ENCODE measurements around the gene BEND7.
A peak's percentile ranks its signal among the peaks of the same experiment; 100 is the strongest.

The BEND7 gene

DNA sequence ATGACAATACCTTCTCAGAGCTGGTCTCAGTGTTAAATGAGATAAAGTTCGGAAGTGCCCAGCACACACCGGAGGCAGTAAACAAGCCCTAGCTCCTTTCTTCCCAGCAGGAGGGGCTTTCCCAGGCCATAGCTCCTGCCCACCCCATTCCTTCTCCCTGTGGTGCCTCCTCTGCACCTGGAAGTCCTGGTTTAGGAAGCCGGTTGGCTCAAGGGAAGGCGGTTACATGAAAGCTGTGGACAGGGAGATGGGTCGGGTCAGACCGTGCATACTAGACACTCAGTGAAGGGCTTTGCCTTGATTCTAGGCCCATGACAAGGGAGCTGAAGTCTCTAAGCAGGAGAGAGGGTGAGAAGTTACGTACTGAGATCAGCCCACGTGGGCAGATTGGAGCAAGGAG, 8.6 kb downstream of the BEND7 start:
- DNase-seq = no peak

DNA sequence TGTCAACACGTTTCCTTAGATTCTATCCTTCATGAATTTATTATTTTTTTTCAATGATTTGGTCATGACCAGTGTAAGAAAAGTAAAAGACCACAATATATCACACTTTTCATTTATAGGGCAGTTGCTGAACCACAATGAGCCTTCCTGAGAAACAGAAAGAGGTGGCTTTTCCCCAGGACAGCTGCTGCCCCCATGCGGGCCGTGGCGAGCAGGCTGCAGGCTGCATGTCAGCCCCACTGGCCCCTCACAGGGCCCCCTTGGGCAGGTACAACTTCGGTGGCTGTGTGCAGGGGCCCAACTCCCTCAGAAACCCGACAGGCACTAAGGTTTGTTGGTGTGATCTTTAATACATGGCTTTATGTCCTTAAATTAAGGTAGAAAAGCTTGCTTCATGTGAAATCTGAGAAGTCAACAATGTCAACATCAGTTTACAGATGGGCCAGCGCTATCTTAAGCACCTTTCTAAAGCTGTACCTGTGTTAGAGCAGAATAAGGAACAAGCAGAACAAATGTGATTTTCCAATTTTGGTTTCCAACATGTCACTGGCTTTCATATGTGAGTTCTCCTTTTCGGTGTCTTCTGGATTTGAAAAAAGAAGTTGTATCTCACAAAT, 10.6 kb downstream of the BEND7 start:
- DNase-seq = no peak

DNA sequence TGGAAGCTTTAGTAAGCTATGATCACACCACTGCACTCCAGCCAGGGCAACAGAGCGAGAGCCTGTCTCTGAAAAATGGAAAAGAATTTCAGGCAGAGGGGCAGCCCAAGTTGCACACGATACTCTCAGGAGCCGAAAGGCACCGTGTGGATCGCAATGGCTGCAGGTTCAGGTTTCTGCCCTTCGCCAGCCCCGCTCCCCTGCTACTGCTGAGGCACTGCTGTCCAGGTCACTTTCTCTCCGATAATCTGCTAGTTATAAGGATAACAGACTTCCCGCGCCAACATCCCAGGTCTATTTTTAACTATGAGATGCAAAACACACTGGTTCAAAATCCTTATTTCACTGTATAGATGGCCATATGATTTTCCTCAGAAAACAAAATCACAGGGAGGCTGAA, 11.1 kb downstream of the BEND7 start:
- DNase-seq = no peak

DNA sequence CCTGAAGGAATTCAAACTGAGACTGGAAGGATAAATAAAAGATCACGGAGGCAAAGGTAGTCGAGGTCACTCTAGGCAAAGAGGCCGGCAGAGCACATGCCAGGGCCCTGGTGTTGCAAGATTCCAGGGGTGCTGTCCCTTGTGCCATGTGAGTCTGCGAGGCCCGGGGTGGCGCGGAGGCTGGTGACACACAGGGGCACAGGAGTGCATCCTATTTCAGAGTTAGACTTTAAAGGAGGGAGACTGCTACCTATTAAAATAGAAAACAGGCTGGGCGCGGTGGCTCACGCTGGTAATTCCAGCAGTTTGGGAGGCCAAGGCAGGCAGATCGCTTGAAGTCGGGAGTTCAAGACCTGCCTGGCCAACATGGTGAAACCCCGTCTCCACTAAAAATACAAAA, 12.6 kb downstream of the BEND7 start:
- no peak for DNase-seq

DNA sequence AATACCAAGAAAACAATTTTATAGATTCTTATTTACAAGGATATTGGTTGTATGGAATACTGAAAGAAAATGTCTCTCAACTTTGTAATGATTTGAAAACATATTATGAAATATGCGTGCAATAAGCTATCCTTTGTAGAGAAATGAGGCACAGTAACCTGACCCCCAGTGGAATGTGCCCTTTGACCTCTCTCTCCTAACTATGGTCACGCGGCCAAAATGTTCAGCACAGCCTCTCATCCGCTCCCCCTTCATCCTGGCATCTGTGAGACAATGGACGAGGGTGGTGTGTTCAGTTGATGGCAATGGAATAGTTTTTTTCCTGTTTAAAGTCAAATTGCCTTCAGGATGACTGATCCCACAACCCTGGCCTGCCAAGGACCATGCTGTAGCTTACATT, 13.3 kb downstream of the BEND7 start:
- DNase-seq = no peak

DNA sequence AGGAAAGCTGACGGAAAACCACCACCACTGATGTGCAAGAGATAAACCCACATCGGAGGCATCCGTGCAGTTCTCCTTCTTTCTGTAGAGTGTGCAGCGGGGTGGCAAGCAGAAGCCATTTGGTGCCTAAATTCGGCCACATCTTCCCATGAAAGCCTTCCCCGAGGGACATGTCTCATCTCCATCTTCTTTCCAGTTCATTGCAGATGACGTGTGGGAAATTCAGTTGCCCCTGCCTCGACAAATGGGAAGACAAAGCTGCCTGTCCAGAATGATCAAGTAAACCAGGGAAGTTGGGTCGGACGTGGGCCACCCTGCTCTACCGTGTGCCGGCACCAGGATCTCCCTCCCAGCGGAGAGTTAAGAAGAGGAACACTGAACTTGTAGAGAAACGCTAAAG, 14.5 kb downstream of the BEND7 start:
- DNase-seq = no peak

DNA sequence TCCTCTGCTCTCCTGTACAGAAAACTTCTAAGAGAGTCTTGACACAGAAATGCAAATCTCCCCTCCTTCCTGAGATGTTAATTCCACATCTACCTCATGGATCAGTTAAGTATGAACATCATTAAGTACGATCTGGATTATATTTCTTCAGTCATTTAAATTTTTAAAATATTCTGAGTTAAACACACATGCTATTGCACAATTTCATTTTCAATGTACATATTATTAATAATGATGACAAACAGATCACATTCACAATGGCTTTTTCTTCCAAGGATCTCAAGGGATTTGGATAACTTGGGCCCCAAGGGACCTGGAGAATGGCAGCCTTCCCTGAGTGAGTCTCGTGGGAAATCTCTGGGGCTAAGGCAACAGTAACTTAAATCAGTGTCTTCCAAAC, 16.2 kb downstream of the BEND7 start:
- DNase-seq = no peak

DNA sequence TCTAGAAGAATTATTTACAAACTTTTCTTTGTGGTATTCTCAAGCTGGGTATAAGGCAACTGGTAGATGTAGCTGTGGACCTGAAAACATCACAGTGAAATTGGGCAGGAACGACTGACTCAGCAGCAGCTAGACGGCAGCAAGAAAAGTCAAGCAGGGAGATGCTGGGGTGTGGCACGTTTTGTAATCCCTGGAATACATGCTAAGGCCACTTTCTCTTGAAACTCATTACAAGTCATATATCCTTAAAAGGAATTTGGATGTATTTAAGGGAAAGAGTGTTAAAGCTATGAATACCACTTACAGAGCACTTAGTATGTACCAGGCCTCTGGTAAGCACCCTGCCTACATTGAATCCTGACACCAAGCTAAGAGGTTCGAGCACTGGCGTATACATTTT, 17.4 kb downstream of the BEND7 start:
- DNase-seq = no peak

DNA sequence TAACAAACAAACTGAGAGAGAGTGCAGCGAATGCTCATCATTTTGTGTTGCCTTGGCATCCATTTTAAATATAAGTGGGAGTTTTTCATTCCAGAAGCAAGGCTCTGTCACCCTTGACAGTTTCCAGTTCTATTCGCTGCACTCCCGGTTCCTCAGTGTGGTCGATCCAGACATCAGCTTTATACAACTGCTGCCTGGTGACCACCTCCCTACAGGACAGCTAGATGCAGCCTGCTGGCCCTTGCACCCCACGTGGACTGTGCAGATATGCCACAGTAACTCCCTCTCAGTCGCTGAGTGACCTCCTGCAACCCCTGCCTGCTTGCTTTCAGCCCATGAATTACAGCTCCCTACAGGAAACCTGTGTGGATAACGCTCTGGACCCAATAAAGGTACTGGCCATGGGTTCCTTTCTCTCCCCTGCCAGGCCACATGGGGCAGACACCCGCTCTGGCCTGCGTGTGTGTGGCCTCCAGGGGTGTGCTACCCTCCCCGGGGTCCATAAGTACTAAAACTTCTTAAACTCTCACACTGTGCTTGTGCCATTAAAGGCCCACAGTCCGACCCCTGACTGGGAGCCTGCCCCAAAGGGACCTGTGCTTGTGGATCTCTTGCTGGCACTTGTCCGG, 23.6 kb downstream of the BEND7 start:
- no peak for DNase-seq

DNA sequence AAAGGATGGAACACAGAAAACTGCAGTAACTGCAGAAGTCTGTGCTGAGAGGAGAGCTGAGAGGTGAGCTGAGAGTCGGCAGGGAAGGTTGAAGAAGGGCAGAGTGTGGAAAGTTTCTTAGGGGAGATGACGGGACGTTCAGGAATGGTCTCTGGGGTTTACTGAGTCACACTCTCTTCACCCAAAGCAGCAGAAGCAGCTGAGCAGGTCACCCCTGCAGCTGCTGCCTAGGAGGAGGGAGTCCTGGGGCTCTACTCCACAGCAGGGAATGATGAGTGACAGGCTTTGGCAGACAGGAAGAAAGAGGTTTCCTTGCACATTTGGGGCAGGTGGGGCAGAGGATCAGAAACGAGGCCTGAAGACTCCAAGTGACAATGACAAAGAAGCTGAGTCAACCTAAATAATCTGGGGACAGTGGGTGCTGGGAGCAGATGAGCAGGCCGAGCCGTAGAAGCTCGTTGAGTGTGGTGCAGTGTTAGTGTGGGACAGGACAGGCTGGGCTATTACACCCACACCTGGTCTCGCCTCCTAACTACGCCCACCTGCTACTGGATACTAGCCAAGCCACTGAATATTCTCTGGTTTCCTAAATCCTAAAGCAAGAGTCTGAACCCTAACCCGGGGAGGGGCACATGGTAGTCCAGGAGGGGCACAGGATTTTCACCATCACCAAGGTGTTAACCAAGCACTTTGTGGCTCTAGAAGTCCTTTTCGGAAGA, 24.9 kb downstream of the BEND7 start:
- DNase-seq = no peak

DNA sequence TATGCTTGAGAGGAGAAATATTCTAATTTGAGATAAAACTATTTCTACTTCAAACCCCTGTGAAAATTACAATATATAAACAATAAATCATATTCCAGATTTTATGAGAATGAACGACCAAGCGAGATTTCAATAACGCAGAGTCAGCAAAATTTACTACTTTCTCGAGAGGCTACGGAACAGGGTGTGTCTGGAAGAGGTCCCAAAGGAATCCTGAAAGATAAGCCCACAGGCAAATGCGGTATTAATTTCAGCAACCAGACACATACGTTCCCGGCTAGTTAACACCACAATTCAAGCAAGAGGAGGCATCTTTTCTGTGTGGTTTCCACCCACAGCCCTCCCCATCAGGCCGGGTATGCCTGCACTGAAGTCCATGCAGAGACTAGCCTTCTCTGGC, 26.4 kb downstream of the BEND7 start:
- DNase-seq = peak; percentile 52

DNA sequence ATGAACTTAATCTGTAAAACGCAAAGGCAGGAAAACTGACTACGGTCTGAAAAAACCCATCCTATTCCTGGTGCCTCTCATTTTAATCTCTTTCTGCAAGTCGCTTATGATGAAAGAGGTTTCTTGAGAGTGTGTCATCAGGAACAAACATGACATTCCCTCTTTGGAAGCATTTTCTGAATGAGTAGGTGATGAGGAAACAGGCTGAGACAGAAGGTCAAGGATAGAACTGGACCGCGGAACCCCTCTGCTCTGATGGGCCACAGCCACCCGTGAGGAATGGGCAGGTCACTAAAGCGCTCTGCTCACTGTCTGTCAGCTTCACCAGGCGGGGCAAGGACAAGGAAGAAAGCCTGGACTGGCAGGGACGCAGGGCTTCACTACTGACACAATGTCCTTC, 28.6 kb downstream of the BEND7 start:
- DNase-seq = no peak

DNA sequence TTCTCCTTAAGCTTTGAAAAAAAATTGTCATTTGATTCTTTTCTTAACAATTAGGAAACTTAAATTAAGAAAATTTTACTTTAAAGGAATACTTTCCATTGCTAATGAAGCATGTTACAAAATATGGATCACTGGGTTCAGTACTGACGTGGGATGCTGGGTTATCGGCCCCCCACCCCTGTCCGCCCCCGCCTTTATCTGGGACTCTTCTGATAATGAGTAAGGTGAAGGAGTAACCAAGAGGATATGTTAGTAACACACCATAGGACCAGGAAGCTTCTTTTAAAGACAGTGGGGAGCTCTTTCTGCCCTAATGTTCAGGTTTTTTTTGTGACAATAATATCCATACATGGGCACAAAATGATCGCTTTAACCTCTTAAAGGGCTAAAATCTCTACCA, 29.7 kb downstream of the BEND7 start:
- no peak for DNase-seq

DNA sequence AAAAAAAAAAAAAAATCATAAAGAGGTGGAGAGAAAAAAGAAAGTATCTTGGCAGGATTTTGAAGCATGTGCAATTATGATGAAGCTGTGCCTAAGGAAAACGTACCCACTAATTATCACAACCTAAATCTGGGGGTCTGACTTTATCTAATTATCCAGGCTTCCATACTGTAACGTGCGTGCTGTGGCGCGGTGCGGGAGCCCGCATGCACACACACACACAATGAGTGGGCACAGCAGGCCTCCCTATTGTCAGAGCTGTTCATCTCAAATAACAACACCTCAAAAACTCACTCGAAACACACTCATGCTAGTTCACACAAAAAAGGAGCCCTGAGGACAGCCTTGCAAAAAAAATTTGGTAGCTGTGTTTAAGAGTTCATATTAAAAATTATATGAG, 31.9 kb downstream of the BEND7 start:
- DNase-seq = no peak

DNA sequence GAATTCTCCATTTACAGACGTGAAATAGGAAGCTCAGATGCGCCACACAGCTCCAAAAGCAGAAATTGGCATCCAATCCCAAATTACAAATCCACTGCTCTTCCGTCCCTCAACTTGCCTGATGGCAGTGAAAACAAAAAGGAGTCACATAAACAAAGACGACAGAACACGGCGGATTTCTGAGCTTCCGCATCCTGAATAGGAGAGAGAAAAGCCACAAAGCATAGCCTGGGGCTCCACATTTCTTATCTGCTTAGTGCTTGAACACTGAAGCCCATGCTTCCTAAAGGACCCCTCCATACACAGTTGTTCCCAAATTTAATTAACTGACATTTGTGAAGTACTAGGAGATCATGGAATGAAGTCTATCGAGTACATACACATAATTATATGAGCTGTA, 32.6 kb downstream of the BEND7 start:
- DNase-seq = no peak

DNA sequence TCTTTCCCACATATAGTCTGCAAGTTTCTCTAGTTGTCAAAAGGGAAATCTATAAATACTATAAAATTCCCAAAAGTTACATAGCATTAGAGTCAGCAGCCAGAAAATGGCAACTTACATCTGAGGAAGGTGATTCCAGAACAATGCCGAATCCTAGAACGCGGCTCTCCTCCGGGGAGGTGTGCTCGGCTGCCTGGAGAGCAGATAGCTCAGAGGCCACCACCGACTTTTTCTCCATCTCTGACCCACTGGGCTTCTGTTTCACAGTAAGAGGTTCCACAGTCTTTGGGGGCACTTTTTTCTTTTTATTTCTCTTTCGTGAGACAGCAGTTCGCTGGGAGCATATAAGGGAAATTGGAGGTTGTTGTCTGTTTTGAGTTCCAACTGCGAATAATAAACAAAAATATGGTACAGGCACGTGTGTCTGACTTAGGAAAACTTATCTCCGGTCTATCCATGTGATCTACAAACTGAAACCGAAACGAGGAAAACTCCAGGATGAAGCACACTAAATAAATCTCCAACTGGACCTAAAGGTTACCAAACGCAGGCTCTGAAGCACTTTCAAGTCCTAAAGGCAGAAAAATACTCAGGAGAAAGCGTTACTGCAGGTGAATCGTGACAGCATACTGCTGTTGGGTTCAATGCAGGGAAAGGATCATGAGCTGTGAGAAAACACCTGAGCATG, 36.2 kb downstream of the BEND7 start:
- DNase-seq = no peak

DNA sequence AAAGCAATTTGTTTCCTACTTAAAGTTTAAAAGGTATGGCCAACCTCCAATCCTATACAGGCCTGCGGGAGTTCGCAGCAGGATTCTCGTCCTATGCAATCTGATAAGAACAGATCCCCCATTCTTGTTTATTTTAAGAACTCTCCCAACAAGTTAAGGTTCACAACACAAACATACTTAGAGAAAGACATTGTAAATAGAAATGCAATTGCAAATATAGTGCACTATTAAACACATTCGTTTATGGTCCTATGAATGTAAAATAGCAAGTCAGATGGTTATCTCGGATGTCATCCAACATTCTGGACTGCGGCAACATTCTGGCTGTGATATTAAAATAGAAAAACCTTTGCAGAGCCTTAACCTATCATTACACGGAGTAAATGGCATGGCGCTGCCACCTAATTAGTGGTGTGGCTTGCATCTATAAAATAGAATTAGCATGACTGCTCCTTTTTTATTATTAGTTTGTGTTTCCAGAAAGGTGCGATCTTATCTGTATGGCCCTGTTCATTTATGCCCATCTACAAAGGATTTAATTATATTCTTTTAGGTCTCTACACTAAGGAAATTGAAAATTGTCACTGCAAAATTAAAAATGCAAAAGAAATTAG, 37.0 kb downstream of the BEND7 start:
- no peak for DNase-seq

DNA sequence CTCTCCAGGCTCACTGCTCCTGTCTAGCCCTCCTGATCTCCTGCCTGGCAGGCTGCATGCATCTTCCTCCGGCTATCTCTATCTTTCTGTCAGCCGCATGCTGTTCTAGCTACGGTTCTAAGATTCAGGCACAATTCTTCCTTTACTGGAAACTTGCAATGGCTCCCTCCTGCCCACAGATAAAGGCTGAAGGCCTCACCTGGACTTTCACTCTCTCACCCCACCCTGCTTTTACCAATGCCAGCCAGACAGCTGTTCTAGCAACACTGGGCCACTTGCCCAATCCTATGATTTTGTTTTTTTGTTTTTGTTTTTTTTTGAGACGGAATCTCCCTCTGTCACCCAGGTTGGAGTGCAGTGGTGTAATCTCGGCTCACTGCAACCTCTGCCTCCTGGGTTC, 38.3 kb downstream of the BEND7 start:
- DNase-seq = no peak

DNA sequence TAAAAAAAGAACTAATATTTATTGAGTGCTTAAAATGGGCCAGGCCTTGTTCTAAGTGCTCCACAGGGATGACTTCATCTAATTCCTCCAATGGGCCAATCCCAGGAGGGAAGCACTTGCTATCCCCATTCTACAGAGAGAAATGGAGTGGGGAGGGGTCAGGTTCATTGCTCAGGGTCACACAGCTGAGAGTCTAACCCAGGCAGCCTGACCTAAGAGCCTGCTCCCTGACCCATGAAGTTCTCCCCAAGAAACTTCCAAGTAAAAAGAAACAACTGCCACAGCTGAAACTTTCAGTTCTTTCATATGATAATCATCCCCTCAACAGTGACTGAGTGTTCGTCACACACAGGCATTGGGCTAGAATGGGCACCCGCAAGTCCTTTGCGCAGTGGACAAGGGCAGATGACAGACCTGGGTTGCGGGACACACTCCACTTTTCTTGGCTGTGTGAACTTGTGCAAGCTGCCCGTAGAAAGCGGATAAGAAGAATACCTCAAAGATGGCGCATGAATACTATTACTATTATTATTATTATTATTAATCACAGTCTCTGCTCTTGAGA, 39.7 kb downstream of the BEND7 start:
- DNase-seq = no peak

DNA sequence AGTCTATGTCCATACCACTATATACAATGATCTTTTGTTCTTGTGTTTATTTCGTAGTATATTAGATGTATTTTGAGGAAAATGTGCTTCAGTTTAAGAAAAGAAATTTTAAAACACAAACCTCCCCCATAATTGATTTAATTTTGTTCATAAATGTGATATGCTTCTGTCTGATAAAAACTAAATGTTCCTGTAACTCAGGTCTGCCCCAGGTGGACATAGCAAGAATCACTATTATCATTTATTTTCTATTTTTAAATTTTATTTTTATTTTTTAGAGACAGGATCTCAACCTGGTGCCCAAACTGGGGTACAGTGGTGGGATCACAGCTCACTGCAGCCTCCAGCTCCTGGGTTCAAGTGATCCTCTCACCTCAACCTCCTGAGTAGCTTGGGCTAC, 43.2 kb downstream of the BEND7 start:
- DNase-seq = no peak

DNA sequence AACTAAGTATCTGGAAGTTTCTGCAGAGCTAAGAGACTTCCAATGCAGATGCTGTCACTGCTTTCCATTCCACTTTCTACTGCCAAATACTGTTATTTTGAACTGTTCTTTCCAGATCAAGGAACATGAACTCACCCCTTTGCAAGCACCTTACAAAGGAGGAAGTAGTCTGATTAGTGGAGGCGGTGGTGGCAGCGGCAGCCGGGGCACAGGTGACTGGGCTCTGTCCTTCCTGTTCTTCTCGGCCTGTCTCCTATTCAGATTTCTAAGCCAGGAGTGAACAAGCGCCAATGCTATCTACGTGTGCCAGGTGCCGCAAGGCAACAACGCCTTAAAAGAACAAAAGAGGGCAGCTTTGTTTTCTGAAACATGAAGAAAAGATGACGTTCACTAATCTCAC, 44.9 kb downstream of the BEND7 start:
- DNase-seq = no peak

DNA sequence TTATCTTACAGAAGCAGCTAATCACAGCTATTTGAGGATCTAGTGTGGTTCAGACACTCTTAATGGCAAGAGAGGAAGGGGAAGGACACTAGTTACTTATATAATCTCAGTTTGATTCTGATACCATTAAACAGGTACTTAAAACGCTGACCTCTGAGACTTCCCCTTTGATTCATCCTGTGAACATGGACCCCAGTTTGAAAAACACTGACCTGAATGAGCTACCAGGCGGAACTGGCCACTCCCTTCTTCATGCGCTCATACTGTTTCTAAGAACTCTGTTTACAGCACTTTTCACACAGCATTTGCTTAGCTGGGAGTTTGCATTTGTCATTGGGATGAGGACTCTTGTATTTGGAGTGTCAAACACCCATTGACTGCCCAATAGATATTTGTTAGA, 45.7 kb downstream of the BEND7 start:
- DNase-seq = no peak

DNA sequence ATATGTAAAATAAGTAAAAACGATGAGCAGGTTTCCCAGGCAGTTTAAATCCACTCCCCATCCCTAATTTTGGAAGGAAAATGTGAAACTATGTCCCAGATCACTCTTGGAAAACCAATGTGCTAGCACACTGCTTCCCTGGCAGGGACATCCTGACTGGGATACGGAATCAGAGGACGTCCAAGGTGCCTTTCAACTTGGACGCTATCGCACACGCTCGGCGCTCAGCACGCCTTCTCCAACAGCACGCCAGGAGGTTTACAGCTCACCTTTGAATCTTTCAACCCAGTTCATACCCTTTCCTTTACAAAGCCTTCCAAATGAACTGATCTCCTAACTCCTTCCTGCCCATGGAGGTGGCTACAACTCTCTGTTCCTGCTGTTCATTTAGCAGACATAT, 47.1 kb downstream of the BEND7 start:
- no peak for DNase-seq
